Prostate gland (tissue), 2 donors: ENCODE data around the gene ACTR3. TPM values are rescaled to one million over a fixed set of nuclear protein-coding genes. Genes with fewer than 3 reads are reported as not detected.

Experiments used
- DNase-seq: peaks from one replicate; pipeline ENCODE4 v3.0.0-alpha.2; 2019; ENCODE audit warnings: low spot score
- H3K27ac ChIP-seq, 2 donors: fragments of 200-600 bp; sonication (generic); 2 replicates each; pipeline ENCODE4 v1.5.1; 2017 to 2019
- H3K27me3 ChIP-seq: fragments of 200-600 bp; sonication (generic); replicated peaks from 2 replicates; pipeline ENCODE4 v1.5.1; 2019; ENCODE audit not compliant: insufficient read depth
- H3K36me3 ChIP-seq, 2 donors: fragments of 200-600 bp; sonication (generic); 1 replicate in 1 of 2; 2 replicates in 1 of 2; pipeline versions ENCODE4 v1.5.1 to v1.8.1; 2017 to 2019
- H3K4me1 ChIP-seq: fragments of 200-600 bp; sonication (generic); replicated peaks from 2 replicates; pipeline ENCODE4 v1.5.1; 2019
- H3K4me3 ChIP-seq, 2 donors: fragments of 200-600 bp; sonication (generic); 2 replicates each; pipeline ENCODE4 v1.5.1; 2017 to 2019
- H3K9me3 ChIP-seq: fragments of 200-600 bp; sonication (generic); 2 replicates; pipeline ENCODE4 v1.5.1; 2017
- POLR2A ChIP-seq: fragments of 450-650 bp; IDR thresholded peaks from one replicate; pipeline ENCODE4 v1.6.1; 2016; ENCODE audit warnings: antibody characterized with exemption, mild to moderate bottlenecking
- POLR2AphosphoS5 ChIP-seq: sonication (generic); formaldehyde crosslinking; IDR thresholded peaks from one replicate; pipeline ENCODE4 v1.6.1; 2017; ENCODE audit warnings: antibody characterized with exemption
- WGBS: methylation state at CpG from one replicate; pipeline ENCODE4 v1.1.5; 2018; 5-methylcytosine and 5-hydroxymethylcytosine counted together
- intact Hi-C: fragments of 100-400 bp; cut with DNase I; formaldehyde crosslinking; loops from one replicate; pipeline ENCODE4 v1.14.2; 2022
- total RNA-seq, 2 donors: library from RNA; depleted of rRNA; stranded (reverse); fragments of >200 nt; gene quantifications; one replicate each; pipeline ENCODE4 v1.1.0, GENCODE V29; 2016
- TF ChIP-seq, protein P1 (sequence below), 4 experiments: fragments of 200-600 bp in 2 of 4; fragments of 450-650 bp in 2 of 4; sonication (generic) in 2 of 4; IDR thresholded peaks; 1 replicate in 3 of 4; 2 replicates in 1 of 4; pipeline ENCODE4 v1.5.1; 2016 to 2019; ENCODE audit warnings: antibody characterized with exemption in 4 of 4, mild to moderate bottlenecking in 2 of 4, moderate library complexity in 2 of 4

ACTR3 gene
- total RNA-seq, 2 donors from 2014 or later = 65.9 to 93.7 TPM

DNA sequence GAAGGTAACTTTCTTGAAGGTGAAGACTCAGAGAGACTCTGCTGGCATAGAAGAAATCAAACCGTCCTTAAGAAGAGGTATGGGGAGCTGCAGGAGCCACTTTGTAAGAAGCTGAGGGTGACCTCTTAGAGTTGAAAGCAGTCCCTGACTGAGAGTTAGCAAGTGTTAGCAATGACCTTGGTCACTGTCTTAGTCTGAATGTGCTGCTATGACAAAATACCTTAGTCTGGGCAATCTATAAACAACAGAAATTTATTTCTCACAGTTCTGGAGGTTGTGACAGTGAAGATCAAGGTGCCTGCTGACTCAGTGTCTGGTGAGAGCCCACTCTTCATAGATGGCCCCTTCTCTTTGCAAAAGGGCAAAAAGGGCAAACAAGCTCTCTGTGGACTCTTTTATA is 35.7 kb upstream of the ACTR3 start:
- Histone ChIP-seq H3K9me3 (no peaks in the 10 kb centered on the region), H3K4me3 (no peak overlapping the region), H3K36me3 (no peaks in the 10 kb centered on the region), H3K27me3 (no peaks in the 10 kb centered on the region), H3K27ac (no peak overlapping the region), H3K4me1 (no peaks in the 10 kb centered on the region)
- 100% methylated on average over 1 of the region's 1 CpG for WGBS
- intact Hi-C loops = no loop called here
- no peak for DNase-seq
- TF ChIP-seq, protein P1, sequence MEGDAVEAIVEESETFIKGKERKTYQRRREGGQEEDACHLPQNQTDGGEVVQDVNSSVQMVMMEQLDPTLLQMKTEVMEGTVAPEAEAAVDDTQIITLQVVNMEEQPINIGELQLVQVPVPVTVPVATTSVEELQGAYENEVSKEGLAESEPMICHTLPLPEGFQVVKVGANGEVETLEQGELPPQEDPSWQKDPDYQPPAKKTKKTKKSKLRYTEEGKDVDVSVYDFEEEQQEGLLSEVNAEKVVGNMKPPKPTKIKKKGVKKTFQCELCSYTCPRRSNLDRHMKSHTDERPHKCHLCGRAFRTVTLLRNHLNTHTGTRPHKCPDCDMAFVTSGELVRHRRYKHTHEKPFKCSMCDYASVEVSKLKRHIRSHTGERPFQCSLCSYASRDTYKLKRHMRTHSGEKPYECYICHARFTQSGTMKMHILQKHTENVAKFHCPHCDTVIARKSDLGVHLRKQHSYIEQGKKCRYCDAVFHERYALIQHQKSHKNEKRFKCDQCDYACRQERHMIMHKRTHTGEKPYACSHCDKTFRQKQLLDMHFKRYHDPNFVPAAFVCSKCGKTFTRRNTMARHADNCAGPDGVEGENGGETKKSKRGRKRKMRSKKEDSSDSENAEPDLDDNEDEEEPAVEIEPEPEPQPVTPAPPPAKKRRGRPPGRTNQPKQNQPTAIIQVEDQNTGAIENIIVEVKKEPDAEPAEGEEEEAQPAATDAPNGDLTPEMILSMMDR (IDR thresholded peaks at IDR 0.05) = no peak
- TF ChIP-seq POLR2A (no peak), POLR2AphosphoS5 (no peak)

DNA sequence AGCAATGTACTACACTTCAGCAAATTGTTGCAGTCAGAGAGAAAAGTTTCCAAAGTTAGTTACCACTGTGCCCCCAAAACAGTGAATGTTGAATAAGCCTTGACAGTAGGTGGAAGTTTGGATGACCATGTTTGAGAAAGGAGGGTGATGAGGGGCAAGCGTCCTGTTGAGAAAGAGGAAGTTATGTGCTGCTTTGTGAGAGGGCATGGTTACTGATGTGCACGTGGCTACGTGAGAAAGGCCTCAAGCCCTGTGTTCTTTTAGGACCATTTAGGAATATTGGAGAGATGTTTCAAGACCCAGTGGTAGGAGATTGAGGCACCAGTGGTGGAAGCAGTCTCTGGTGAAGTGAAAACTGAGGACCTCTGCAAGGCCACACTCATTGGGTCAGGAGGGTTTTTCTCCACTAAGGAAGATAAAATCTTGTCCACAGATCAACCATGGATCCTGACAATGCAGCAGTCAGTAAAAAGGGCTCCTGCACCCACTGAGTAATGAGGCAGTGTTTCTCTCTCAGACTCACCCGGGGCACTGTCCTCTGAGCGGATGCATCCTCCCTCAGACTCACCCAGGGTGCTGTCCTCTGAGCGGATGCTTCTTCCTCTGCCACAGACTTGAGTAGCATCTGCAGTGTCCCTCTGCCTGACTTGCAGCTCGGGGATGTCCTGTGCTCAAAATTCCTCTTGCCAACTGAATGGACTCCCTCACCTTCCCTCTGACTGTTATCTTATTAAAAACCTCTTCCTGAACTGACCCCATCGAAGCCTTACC is 34.7 kb upstream of the ACTR3 start:
- intact Hi-C loops = no loop called here
- Histone ChIP-seq H3K9me3 (no peaks in the 10 kb centered on the region), H3K4me3 (no peak overlapping the region), H3K36me3 (no peaks in the 10 kb centered on the region), H3K27me3 (no peaks in the 10 kb centered on the region), H3K27ac (no peak overlapping the region), H3K4me1 (no peaks in the 10 kb centered on the region)
- WGBS = 77% methylated on average over 8 of the region's 8 CpGs
- no peak for TF ChIP-seq POLR2AphosphoS5
- TF ChIP-seq, protein P1 (IDR thresholded peaks at IDR 0.05) = no peak
- no peak for TF ChIP-seq POLR2A
- DNase-seq = no peak

DNA sequence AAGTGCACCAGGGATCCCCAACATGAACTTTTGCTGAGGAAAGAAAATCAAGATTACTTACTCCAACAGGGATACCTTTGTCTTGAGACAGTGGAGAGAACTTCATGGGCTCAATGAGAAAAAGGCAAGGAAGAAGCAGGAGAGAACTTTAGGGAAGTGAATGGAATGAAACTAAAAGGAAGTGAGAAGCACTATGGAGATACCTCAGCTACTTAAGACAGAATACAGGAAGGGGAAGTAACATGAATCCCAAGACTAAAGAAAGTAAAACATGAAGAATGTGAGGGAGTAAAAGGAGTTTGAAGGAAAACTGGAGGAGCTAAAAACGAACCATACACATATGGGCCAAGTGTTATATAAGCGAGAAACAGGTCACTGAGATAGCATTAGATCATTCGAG is 32.4 kb upstream of the ACTR3 start:
- TF ChIP-seq, protein P1 (IDR thresholded peaks at IDR 0.05) = no peak
- TF ChIP-seq POLR2AphosphoS5 (no peak), POLR2A (no peak)
- intact Hi-C loops = no loop called here
- DNase-seq = no peak
- Histone ChIP-seq H3K27me3 (no peaks in the 10 kb centered on the region), H3K9me3 (no peaks in the 10 kb centered on the region), H3K27ac (no peak overlapping the region), H3K4me1 (no peaks in the 10 kb centered on the region), H3K36me3 (no peaks in the 10 kb centered on the region), H3K4me3 (no peak overlapping the region)
- WGBS = 69% methylated on average over 3 of the region's 3 CpGs

DNA sequence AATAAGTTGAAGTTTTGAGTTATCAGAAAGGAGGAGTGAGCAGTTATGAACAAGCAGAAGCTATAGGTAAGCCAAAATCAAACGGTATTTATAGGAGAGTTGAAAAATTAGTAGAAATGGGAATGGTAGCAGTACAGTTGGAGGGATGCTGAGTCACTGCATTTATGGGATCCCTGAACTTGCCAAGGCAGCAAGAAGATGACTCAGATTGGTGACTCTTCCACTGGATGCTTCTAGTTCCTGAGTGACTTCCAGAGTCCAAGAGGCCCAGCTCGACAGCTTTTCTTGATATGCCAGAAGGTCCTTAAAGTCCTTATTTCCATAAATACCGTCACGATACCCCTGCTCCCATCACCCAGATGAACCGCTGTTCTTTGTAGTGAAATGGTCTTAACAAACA is 31.1 kb upstream of the ACTR3 start:
- intact Hi-C loops = no loop called here
- H3K4me3 ChIP-seq = no peak overlapping the region
- no peak overlapping the region for H3K27ac ChIP-seq
- WGBS = 79% methylated on average over 5 of the region's 5 CpGs
- no peaks in the 10 kb centered on the region for H3K4me1 ChIP-seq
- H3K27me3 ChIP-seq = no peaks in the 10 kb centered on the region
- DNase-seq = no peak
- TF ChIP-seq, protein P1 (IDR thresholded peaks at IDR 0.05) = no peak
- no peak for TF ChIP-seq POLR2A
- no peak for TF ChIP-seq POLR2AphosphoS5
- no peaks in the 10 kb centered on the region for H3K9me3 ChIP-seq
- no peaks in the 10 kb centered on the region for H3K36me3 ChIP-seq

DNA sequence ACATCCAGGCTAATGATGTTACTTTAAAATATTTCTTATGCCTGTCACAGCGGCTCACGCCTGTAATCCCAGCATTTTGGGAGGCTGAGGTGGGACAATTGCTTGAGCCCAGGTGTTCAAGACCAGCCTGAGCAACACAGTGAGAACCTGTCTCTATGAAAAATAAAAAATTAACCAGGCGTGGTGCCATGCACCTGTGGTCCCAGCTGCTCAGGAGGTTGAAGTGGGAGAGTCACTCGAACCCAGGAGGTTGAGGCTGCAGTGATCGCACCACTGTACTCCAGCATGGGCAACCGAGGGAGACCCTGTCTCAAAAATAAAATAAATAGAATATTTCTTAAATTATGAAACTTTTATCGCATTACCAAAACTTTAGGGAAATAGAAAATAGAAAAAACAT is 28.1 kb upstream of the ACTR3 start:
- H3K36me3 ChIP-seq = no peaks in the 10 kb centered on the region
- H3K27ac ChIP-seq = no peak overlapping the region
- TF ChIP-seq, protein P1 (IDR thresholded peaks at IDR 0.05) = no peak
- TF ChIP-seq POLR2A (no peak), POLR2AphosphoS5 (no peak)
- no peaks in the 10 kb centered on the region for H3K27me3 ChIP-seq
- 94% methylated on average over 7 of the region's 7 CpGs for WGBS
- intact Hi-C loops = no loop called here
- H3K9me3 ChIP-seq = no peaks in the 10 kb centered on the region
- H3K4me1 ChIP-seq = no peaks in the 10 kb centered on the region
- H3K4me3 ChIP-seq = no peak overlapping the region
- no peak for DNase-seq
